GM21423 (cell line): Measurements from ENCODE around the gene GMCL1.
"Not testable (repeated sequence)": the region's sequence is repeated elsewhere in the genome, so short reads cannot be mapped to it uniquely, and the experiment has no call there.

Source experiments
- ATAC-seq: cut with Tn5 transposase; IDR thresholded peaks from one replicate; pipeline ENCODE4 v1.9.1; 2021; ENCODE audit warnings: mild to moderate bottlenecking, moderate library complexity; ENCODE audit not compliant: unreplicated experiment

The GMCL1 gene

GRCh38 chr2:69846182-69847067, 17.0 kb downstream of the GMCL1 start:
- ATAC-seq: no peak

GRCh38 chr2:69847068-69847828, 17.8 kb downstream of the GMCL1 start:
- ATAC-seq: no peak

GRCh38 chr2:69848186-69848790, 18.8 kb downstream of the GMCL1 start:
- ATAC-seq: no peak

- no peak for ATAC-seq
Measured at GRCh38 chr2:69858261-69858660, 28.8 kb downstream of the GMCL1 start.

GRCh38 chr2:69863298-69863697, 33.8 kb downstream of the GMCL1 start:
- ATAC-seq: no peak

- ATAC-seq: no peak
Measured at GRCh38 chr2:69888451-69888850, 59.0 kb downstream of the GMCL1 start.

- no peak for ATAC-seq
Measured at GRCh38 chr2:69889302-69889701, 59.8 kb downstream of the GMCL1 start.

GRCh38 chr2:69890881-69891280, 61.4 kb downstream of the GMCL1 start:
- no peak for ATAC-seq

- ATAC-seq: not testable (repeated sequence)
Measured at GRCh38 chr2:69892838-69893424, 63.5 kb downstream of the GMCL1 start.

GRCh38 chr2:69893684-69894551, 64.5 kb downstream of the GMCL1 start, which contains the start of gene SNRNP27:
SNRNP27 (plus strand) TSS chr2:69893956; CDS start chr2:69893985, 29 bp downstream.
- ATAC-seq: peak; percentile 82

GRCh38 chr2:69894737-69895136, 65.3 kb downstream of the GMCL1 start:
- ATAC-seq: not testable (repeated sequence)

- ATAC-seq: no peak
Measured at GRCh38 chr2:69902213-69902922, 72.9 kb downstream of the GMCL1 start.

GRCh38 chr2:69907216-69907615, 77.8 kb downstream of the GMCL1 start:
- no peak for ATAC-seq

- no peak for ATAC-seq
Measured at GRCh38 chr2:69911985-69912563, 82.6 kb downstream of the GMCL1 start.

GRCh38 chr2:69914164-69914949, 84.9 kb downstream of the GMCL1 start:
- peak; percentile 87 for ATAC-seq

- ATAC-seq: no peak
Measured at GRCh38 chr2:69914950-69915945, 85.8 kb downstream of the GMCL1 start, which contains the start of gene MXD1. MXD1 (plus strand) TSS chr2:69915109; CDS start chr2:69915331, 222 bp downstream.

GRCh38 chr2:69916106-69916505, 86.6 kb downstream of the GMCL1 start:
- ATAC-seq: no peak
